ENCODE data around the gene CSF2.

Gene CSF2

DNA sequence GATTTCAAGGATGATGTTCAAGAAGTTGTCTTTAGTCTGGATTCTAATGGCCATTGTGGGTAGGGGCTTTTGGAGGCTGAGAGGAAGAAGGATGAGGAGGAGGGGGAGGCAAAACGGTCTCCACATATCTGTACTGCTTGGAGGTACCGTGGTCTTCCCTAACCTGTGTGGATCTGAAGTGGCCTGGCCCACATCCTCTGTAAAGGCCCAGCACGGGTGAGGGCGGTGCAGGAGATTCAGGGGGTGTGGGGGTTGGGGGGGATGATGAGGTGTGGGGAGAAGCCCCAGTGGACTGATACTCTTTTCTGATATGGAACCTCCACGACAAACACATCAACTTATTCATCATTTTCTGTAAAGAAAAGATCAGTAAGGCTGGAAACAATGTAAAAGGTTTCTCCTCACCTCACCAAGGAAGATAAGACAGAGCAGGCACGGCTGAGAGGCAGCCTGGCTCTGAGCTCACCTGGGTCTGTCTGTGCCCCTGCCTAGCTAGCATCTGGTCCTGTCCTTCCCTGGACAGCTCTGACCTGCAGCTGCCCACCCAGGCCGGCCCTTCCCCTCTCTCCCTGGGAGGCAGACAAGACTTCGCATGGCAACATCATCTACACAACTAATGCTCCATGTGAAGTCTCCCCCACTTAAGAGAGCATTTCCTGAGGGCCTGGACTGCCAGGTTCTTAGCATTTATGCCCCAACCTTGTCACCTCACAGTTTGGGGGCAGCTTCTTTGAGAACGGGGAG, 18.7 kb upstream of the CSF2 start:
- no peak for DNase-seq (ENCODE audit: low read depth in 2 of 2)

DNA sequence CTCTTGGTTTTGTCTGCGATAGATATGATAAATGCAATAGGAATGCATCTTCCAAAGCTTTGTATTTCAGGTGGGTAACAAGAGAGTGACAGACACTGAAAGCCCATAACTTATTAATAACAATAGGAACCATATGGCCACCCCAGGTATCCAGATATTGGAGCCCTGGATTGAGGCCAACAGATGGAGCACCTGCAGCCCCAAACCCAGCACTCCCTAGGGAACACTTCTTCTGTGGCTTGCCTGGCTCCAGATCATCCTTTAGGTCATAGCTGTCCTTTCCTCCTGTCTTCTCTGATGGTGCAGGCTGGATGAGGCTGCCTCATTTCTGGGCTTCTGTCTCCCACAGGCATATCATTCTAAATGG, 18.2 kb upstream of the CSF2 start:
- DNase-seq (ENCODE audit: low read depth in 2 of 2), result no peak

GRCh38 chr5:132055808-132056609, 17.6 kb upstream of the CSF2 start:
- DNase-seq (ENCODE audit: low read depth in 2 of 2), result no peak

DNA sequence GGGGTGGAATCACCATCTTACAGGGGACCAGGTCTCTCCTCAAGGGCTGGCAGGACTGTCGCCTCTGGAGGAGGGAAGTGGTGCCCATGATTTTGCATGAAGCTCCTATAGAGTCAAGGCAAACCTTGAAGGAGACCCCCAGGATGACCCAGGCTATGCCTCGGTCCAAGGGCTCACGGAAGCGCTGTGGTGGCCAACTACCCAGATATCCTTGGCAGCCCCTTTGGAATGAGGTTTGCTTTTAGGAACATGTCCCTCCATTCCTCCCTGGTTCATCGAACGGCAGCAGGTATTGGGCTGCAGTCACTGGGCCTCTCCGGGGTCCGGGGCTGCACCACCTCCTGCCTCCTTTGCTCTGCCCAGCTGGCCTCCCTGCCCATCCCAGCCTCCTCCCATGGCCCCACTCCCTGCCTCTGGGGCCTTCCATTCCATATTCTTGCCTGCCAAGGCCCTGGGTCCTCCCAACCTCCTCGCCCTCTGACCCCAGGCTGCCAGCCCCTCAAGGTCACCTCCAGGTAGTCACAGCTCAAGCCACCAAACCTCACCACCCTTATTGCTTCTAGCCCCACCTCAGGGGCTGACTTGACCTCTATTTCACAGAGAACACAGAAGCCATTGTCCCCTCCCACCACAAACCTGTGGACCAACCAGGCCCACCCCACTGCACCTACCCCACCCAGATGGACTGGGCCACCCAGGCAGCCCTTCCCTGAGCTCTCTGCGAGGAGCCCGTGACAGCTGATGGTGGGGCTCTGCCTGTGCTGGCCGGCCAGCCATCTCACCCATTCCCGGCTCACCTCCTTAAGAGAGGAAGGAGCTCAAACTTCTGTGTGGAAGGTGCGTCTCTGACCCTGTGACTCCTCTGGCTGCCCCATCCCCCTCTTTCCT, 16.7 kb upstream of the CSF2 start:
- DNase-seq (ENCODE audit: low read depth in 2 of 2), result no peak

GRCh38 chr5:132057498-132058255, 15.9 kb upstream of the CSF2 start:
- DNase-seq (ENCODE audit: low read depth in 2 of 2), result no peak

DNA sequence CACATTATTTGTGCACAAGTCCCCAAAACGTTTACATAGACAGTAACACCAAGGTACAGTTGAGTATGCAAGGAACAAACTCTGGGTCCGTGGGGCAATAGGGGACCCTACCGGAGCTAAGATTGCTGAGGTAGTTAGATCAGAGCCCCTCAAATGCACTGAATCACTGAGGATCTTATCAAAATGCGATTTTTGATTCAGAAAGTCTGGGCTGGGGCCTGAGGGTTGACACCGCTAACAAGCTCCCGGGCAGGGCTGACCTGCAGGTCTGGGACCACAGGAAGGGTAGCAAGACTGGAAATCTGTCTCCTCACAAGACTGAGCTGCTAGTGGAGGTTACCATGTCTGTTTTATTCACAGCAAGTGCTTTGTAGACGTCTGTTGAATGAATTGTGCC, 14.9 kb upstream of the CSF2 start:
- DNase-seq (ENCODE audit: low read depth in 2 of 2), result no peak

GRCh38 chr5:132059043-132059695, 14.4 kb upstream of the CSF2 start:
- no peak for DNase-seq (ENCODE audit: low read depth in 2 of 2)

- DNase-seq (ENCODE audit: low read depth in 2 of 2), result no peak
Observed at GRCh38 chr5:132059696-132060500, 13.7 kb upstream of the CSF2 start.

GRCh38 chr5:132060501-132061161, 13.0 kb upstream of the CSF2 start, which contains the start of gene IL3:
IL3 (plus strand) TSS chr5:132060655; CDS start chr5:132060707, 52 bp downstream.
- DNase-seq (ENCODE audit: low read depth in 2 of 2), result no peak

- peak; percentile 81 to 84 for DNase-seq (ENCODE audit: low read depth in 2 of 2)
Observed at GRCh38 chr5:132063090-132063911, 10.3 kb upstream of the CSF2 start.

DNA sequence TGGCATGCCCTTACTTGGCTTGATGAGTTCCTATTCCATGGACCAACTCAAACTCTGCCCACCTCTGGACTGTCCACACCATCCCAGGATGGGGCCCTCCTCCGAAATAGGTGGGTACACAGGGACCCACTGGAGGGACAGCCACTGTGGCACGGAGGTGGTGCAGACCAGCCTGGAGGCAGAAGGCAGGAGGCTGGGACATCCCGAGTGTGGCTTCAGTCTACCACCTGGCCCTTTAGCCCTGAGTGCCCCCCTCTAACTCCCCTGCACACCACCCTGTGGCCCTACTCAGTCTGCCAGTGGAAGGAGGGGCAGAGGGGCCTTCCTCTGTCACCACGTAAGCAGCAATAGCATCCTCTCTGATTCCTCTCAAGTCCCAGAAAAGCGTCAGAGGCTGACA, 9.4 kb upstream of the CSF2 start:
- no peak for DNase-seq (ENCODE audit: low read depth in 2 of 2)

DNA sequence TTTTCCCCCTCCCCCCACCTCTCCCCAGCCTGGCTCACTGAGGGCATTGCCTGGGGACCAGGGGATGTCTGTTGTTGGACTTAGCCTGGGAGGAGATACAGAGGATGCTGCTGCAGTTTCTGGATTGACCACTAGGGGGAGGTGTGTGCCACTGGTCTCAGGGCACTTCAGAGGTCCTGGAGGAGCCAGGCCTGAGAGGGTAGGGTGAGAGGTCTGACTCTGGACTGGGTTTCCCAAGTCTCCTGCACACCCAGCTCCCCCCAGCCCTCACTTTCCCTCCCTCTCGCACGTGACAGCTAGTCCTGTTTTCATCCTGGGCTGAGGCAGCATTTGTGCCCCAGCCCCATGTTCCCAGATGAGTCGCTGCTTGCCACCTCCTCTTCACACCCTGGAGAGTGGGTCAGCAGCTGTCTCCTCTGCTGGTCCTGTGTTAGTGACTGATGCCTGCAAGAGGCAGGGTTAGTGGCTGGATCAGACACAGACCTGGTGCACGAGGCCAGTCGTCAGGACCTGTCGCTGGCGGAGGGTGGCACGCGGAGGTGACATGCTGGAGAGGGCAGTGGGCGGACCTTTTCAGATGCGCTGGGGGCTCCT, 8.8 kb upstream of the CSF2 start:
- peak; percentile 73 to 76 for DNase-seq (ENCODE audit: low read depth in 2 of 2)

- peak in 1 of 2 donors; percentile 51 for DNase-seq (ENCODE audit: low read depth in 2 of 2)
Observed at GRCh38 chr5:132065351-132065937, 8.1 kb upstream of the CSF2 start.

DNA sequence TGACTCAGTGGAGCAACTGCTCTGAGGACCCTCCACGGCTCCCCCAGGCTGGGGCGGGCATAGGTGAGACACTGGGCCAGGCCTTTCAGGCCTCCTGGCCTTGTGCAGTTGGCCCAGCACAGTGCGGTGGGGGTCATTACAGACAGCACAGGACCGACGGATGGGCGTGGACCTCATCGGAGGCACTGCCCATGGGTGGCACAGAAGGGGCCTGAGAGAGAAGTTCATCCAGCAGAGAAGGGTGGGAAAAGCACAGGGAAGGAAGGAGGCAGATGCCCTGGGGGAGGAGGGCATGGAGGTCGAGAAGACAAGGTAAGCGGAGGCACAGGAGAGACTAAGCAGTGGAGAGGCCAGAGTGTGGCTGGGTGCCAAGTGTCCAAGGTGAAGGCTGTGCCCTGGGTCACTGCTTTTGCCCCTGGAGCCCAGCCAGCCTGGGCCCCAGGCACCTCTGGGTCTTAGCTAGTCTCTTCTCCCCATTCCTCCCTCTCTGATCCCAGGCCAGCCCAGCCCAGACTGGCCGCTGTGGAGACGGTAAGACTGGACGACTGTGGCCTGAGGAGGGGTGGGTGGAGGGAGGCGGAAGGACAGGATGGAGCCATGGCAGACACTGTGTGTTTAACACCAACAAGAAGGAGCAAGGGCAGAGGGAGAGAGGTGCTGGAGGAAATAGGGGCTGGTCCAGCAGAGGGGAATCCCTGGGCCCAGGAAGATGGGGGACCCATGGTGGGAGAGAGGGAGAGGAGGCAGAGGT, 7.5 kb upstream of the CSF2 start:
- no peak for DNase-seq (ENCODE audit: low read depth in 2 of 2)

GRCh38 chr5:132066871-132067270, 6.7 kb upstream of the CSF2 start:
- no peak for DNase-seq (ENCODE audit: low read depth in 2 of 2)

GRCh38 chr5:132067451-132067850, 6.1 kb upstream of the CSF2 start:
- DNase-seq (ENCODE audit: low read depth in 2 of 2), result no peak
